Kidney tubule cell (primary cell): ENCODE results near the gene NUP210.

ENCODE experiments used
- DNase-seq: peaks from one replicate; pipeline ENCODE4 v3.0.0-alpha.2; 2018; ENCODE audit warnings: low spot score

Gene NUP210

DNA sequence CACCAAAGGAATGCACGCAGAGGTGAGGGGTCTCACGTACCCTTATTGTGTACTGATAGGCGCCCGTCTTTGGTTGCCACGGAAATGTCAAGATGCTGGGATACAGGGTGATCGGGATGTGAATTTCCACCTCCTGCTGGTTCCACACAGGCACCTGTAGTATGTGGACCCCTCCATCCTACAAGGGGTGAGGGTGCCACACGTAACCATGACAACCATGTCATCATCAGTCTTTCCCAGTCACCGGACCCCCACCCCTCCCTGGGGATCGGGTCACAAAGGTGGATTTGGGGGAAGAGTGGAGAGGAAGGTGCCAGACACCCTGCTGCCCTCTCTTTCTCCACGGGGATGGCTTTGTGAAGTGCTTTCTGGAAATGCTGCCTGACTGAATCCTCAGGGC lies 44.7 kb downstream of the NUP210 start:
- DNase-seq: no peak

DNA sequence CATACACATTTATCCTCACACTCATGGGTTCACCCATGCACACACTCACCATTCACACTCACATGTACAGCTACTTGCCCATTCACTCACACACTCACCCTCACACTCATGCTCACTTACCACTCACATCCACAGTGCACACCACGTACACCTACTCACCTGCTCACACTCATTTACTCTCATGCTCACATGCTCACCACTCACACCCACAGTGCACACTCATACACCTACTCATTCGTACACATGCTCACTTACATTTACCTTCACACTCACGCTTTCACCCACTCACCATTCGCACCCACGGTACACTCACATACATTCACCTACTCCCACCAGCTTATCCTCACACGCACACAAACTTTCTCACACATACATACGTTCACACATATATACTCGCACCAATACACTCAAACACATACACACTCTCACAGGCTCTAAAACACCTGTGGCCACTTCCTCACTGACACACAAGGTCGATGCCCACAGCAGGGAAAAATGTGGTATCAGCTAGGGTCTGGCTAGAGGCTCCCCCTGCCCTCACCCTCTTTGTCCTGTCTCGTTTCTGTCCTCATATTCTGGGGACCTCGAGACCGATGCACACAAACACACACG lies 46.0 kb downstream of the NUP210 start:
- DNase-seq: no peak

DNA sequence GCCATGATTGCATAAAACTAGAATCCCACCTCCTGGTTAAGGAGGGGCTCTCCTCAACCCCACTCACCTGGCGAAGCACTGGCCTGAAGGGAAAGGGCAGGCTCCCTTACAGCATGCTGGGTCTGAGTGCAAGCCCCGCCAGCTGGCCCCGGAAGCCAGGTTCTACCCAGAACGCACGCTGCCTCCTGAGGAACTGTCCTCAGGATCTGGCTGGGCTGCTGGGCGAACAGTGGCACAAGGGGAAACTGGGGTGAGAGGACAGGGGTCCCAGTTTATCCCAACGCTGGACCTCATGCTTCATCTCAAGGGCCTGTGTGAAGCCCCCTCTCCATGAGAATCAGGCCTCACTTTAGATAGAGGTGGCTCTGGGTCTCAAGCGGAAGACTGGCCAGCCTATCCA lies 47.5 kb downstream of the NUP210 start:
- no peak for DNase-seq

- DNase-seq: no peak
Observed at GRCh38 chr3:13372126-13372525, 48.0 kb downstream of the NUP210 start.

- no peak for DNase-seq
Observed at GRCh38 chr3:13371100-13372075, 48.7 kb downstream of the NUP210 start.

- DNase-seq: no peak
Observed at GRCh38 chr3:13370609-13371008, 49.5 kb downstream of the NUP210 start.

DNA sequence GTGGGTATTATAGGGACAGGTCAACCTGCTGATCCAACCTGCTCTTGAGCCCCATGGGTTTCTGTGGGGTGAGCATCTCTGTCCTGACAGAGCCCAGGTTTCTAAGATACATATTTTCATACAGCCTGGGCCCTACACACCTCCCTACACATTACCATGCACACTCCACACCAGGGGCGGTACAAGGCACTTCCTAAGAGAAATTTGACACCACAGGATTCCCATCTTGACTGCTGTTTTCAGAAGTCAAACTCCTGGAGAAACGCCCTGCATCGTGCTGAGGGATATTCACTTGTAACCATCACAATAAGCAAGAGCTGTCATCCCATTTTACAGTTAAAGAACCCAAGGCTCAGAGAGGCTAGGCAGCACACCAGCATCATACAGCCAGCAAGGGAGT lies 50.1 kb downstream of the NUP210 start:
- DNase-seq: no peak

DNA sequence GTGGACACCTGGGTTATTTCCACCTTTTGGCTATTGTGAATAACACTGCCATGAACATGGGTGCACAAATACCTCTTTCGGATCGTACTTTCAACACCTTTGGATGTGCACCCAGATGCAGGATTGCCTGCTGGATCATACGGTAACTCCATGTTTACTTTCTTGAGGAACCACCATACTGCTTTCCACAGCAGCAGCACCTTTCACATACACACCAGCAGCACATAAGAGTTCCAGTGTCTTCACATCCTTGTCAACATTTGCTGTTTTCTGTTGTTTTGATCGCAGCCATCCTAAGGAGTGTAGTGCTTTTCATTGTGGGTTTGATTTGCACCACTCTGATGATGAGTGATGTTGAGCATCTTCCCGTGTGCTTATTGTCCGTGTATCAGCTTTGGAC lies 51.3 kb downstream of the NUP210 start:
- no peak for DNase-seq

GRCh38 chr3:13367728-13368127 lies 52.4 kb downstream of the NUP210 start:
- no peak for DNase-seq

DNA sequence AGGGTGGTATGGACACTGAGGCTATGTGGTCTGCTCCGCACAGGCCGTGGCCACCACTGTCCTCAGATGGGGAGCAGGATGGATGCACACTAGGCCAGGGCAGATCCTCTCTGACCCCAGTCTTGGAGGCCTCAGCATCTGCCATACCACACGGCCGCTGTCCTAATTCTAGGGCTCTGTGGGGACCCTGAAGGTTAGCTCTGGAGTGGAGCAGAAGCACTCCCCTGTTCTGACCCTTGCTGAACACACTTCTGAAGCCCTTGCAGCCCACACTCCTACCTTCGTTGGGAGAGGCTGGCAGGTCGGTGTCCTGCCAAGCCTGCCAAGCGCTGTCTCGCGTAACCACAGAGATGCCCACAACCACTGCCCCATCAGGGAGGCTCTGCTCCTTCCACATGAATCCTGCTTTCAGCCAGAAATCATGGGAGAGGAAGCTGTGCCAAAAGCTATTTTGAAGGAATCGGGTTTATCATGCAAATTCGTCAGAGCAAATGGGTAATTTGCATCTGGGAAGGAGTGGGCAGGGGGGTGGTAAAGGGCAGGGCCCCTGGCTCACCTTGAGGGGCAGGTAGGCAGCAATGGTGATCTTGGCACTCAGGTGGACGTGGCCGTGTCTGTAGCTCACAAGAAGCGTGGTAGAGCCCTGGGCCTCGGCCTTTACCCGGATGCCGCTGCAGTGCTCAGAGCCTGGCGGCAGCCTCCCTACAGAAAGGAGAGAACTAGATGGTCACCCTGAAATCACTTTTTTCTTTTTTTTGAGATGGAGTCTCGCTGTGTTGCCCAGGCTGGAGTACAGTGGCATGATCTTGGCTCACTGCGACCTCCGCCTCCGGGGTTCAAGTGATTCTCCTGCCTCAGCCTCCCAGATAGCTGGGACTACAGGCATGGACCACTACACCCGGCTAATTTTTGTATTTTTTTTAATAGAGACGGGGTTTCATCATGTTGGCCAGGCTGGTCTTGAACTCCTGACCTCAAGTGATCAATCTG lies 54.4 kb downstream of the NUP210 start:
- DNase-seq: no peak

- peak; percentile 29 for DNase-seq
Observed at GRCh38 chr3:13364602-13365271, 55.4 kb downstream of the NUP210 start.

- DNase-seq: no peak
Observed at GRCh38 chr3:13362551-13362950, 57.6 kb downstream of the NUP210 start.

DNA sequence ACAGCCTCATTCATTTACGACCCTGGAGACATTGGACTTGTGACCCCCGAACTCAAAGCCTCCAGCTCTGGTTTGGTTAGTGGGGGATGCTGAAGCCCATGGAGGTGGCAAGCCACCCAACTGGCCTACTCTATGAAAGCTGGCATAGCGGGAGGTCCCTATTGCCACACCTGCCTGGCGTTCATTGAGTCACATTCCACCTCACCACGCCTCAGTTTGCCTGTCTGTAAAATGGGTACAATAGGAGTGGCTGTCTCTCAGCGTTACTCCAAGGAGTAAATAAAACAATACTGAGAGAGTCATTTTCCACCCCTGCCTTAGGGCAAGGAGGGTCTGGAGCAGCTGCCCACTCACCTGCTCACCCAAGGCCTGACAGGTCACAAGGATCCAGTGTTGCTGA lies 60.2 kb downstream of the NUP210 start:
- DNase-seq: no peak

- DNase-seq: no peak
Observed at GRCh38 chr3:13358643-13359042, 61.5 kb downstream of the NUP210 start.

GRCh38 chr3:13358051-13358450 lies 62.1 kb downstream of the NUP210 start:
- no peak for DNase-seq

- DNase-seq: no peak
Observed at GRCh38 chr3:13357074-13357473, 63.0 kb downstream of the NUP210 start.

DNA sequence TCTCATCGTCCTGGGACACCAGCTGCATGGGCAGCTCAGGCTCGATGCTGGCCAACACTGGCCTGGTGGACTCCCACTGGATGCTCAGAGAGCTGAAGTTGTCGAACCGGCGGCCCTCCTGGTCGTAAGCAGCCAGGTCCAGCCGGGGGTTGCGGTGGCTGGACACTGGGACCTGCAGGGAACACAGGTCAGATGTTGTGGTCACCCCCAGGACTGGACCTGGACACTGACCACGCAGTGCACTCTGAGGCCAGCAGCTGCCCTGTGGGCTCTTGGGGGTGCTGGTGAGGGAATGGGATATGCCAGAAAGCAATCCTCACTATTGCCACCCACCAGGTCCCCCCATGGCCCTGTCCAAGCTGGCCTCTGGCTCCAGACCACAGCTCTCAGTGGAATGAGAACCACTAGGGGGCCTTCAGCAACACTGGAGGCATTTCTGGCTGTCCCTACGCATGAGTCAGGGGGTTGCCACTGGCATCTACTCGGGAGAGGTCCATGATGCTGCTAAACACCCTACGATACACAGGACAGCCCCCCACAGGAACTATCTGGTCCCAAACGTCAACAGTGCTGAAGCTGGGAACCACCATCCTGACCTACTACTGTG lies 66.1 kb downstream of the NUP210 start:
- DNase-seq: peak; percentile 20

DNA sequence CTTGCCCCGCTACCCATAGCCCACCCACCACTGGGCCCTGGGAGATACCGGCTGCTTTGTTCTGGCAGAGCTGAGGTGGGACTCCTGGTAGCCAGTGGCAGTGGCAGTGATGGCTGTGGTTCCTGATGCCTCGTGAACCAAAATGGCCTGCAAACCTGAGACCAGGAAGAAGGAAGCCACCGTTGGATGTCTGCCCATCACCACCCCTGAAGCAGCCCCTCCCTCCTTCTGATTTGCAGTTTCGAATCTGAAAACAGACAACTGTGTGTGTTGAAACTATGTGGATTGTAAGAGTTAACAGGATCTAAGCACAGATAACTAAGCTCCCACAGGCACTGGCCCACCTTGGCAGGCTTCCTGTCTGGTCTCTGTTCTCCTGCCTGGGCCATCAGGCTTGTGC lies 66.6 kb downstream of the NUP210 start:
- no peak for DNase-seq

- DNase-seq: peak; percentile 85
Observed at GRCh38 chr3:13352621-13353131, 67.4 kb downstream of the NUP210 start.

GRCh38 chr3:13349823-13350222 lies 70.3 kb downstream of the NUP210 start:
- DNase-seq: no peak
